Measurements from ENCODE around the gene TENT5C. TPM values are rescaled to one million over a fixed set of nuclear protein-coding genes. Genes with fewer than 3 reads are reported as not detected.

TENT5C gene
- total and polyA plus RNA-seq, 2 of the 8 experiments (the other 6 are each of a cell fraction or from before 2014, with no cell fraction given), result 0.38 to 0.99 TPM

DNA sequence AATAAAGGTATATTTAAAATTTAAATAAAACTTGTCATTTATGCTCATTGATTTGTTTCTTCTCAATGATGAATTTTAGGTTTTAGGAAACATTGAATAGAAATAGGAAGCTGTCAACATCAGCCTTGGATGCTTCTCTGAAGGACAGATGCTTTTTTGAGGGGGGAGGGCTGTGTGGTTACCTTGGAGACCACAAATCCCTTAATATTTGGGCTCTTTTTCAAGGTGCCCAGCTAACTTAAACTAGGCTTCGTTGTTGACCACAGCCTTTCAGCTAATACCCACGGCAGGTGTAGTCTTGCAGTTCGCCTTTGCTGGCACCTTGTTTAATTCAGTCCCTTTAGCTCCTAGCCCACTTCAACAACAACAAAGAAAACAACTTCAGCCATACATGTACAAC lies 22.5 kb downstream of the TENT5C start:
- H3K9me3 ChIP-seq (ENCODE audit: insufficient read depth in 2 of 2, low read depth in 1 of 2, low read length in 1 of 2), result no peaks in the 10 kb centered on the region
- no peak overlapping the region for H4K5ac ChIP-seq (ENCODE audit: insufficient read length, low read depth, low read length)
- H4K91ac ChIP-seq (replicated peaks; ENCODE audit: insufficient read length, low read length), result no peak overlapping the region
- H2AK5ac ChIP-seq (ENCODE audit: low read depth, low read length), result no peak overlapping the region
- 85% methylated on average over 3 of the region's 3 CpGs; no CpG with 5 or more reads in 1 of the 2 experiments for WGBS, 2 experiments (ENCODE audit: extremely low coverage in 1 of 2, insufficient coverage in 1 of 2, insufficient read length in 1 of 2, insufficient replicate concordance in 2 of 2, low coverage in 1 of 2, low lambda C conversion rate in 2 of 2, missing lambda C conversion rate in 1 of 2)
- H3K4ac ChIP-seq (replicated peaks; ENCODE audit: insufficient read length, low read depth, low read length), result no peak overlapping the region
- no peak overlapping the region for H2BK120ac ChIP-seq (replicated peaks; ENCODE audit: low read depth, low read length)
- no peak overlapping the region for H3K18ac ChIP-seq (ENCODE audit: extremely low read depth, low read length)
- H3K23ac ChIP-seq (ENCODE audit: insufficient read length), result no peak overlapping the region
- FAIRE-seq, result no peak
- no peak overlapping the region for H3K9ac ChIP-seq (replicated peaks in 1 of 4; ENCODE audit: extremely low read depth in 1 of 4, low read depth in 3 of 4, low read length in 3 of 4)
- H3K79me1 ChIP-seq (ENCODE audit: low read depth, low read length), result no peaks in the 10 kb centered on the region
- no peak overlapping the region for H3K4me3 ChIP-seq (ENCODE audit: extremely low read depth in 1 of 4, insufficient read depth in 2 of 4, low read depth in 3 of 4, low read length in 4 of 4)
- H4K8ac ChIP-seq (ENCODE audit: extremely low read depth, insufficient read depth, low read length), result no peak overlapping the region
- no peak overlapping the region for H3K4me2 ChIP-seq (ENCODE audit: insufficient read depth in 1 of 2, low read depth in 2 of 2, low read length in 2 of 2)
- CTCF ChIA-PET (ENCODE audit: partially characterized antibody), result interaction anchor here (0.8 to 4.6 kb wide), 6 partner anchors 9 to 126 kb away, joined by 3 to 16 read pairs (median 4); no protein-coding TSS in a partner anchor
- H2BK5ac ChIP-seq (ENCODE audit: low read depth, low read length), result no peak overlapping the region
- H2BK12ac ChIP-seq (ENCODE audit: low read depth, low read length), result no peak overlapping the region
- no peak for TF ChIP-seq RXRA (IDR thresholded peaks at IDR 0.05; ENCODE audit: insufficient read depth, low read depth, low read length)
- TF ChIP-seq SP1 (IDR thresholded peaks at IDR 0.05; ENCODE audit: low read depth, low read length), result no peak
- TF ChIP-seq TAF1 (IDR thresholded peaks at IDR 0.05; ENCODE audit: low read depth, low read length), result no peak
- TF ChIP-seq SUZ12 (IDR thresholded peaks at IDR 0.05; ENCODE audit: low read length), result no peak
- no peak for TF ChIP-seq BACH1 (IDR thresholded peaks at IDR 0.05; ENCODE audit: low read length)
- no peak for TF ChIP-seq SIN3A (conservative IDR thresholded peaks at IDR 0.05 in 1 of 2, IDR thresholded peaks at IDR 0.05 in 1 of 2; ENCODE audit: low read depth in 1 of 2, low read length in 2 of 2)
- TF ChIP-seq CBX8 (IDR thresholded peaks at IDR 0.05; ENCODE audit: borderline replicate concordance, low read depth, low read length), result no peak
- H3K36me3 ChIP-seq (ENCODE audit: control insufficient read depth in 2 of 4, insufficient read depth in 4 of 4, low read length in 3 of 4), result no peaks in the 10 kb centered on the region; a peak in 1 of 8 replicates
- H2AFZ ChIP-seq (ENCODE audit: low read length), result no peak overlapping the region
- no peaks in the 10 kb centered on the region for H4K20me1 ChIP-seq (replicated peaks in 1 of 2; ENCODE audit: control insufficient read depth in 1 of 2, insufficient read depth in 2 of 2, low read length in 2 of 2)
- no peak overlapping the region for H3K14ac ChIP-seq (ENCODE audit: insufficient read length)
- no peak overlapping the region for H3K27ac ChIP-seq (ENCODE audit: low read depth, low read length)
- no peak overlapping the region for H2BK15ac ChIP-seq (ENCODE audit: low read length)
- H3K56ac ChIP-seq (replicated peaks; ENCODE audit: insufficient read length, low read depth, low read length), result no peak overlapping the region
- no peak overlapping the region for H2BK20ac ChIP-seq (ENCODE audit: low read length)
- H3K79me2 ChIP-seq (ENCODE audit: control insufficient read depth in 1 of 2, insufficient read depth in 2 of 2, low read length in 2 of 2), result no peaks in the 10 kb centered on the region
- 0 out of 7 replicates have a peak, but pooled peaks cover 0 to 2% (median 0%) of the 10 kb centered on the region in 4 experiments for H3K27me3 ChIP-seq (replicated peaks in 1 of 4; ENCODE audit: control insufficient read depth in 3 of 4, extremely low read depth in 1 of 4, insufficient read depth in 3 of 4, low read length in 3 of 4)
- no peaks in the 10 kb centered on the region for H3K23me2 ChIP-seq (ENCODE audit: low read depth, low read length)
- DNase-seq (ENCODE audit: low read depth in 1 of 2, low spot score in 2 of 2), result no peak
- peaks cover 4 to 10% (median 8%) of the 10 kb centered on the region in 4 experiments; a peak in 6 of 7 replicates for H3K4me1 ChIP-seq (replicated peaks in 1 of 4; ENCODE audit: control insufficient read depth in 3 of 4, insufficient read depth in 4 of 4, low read length in 3 of 4)
- POLR2A ChIA-PET (ENCODE audit: partially characterized antibody), result interaction anchor here (1.6 kb wide), 1 partner anchor 22 kb away, joined by 4 read pairs; the partner anchor contains the start of gene TENT5C
